ENCODE data around the gene RGS2. TPM values are rescaled to one million over a fixed set of nuclear protein-coding genes. Genes with fewer than 3 reads are reported as not detected.

RGS2 gene, protein sequence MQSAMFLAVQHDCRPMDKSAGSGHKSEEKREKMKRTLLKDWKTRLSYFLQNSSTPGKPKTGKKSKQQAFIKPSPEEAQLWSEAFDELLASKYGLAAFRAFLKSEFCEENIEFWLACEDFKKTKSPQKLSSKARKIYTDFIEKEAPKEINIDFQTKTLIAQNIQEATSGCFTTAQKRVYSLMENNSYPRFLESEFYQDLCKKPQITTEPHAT
- total RNA-seq, result 49.0 TPM
- long read RNA-seq, transcript RGS2-201 (5 exons, 1,354 nt), result major isoform, 14 of 17 reads
- long read RNA-seq, partial matches to known transcripts, result 1 of 17 reads
- long read RNA-seq, other reads (novel, unspliced or antisense), result 2 of 17 reads

DNA sequence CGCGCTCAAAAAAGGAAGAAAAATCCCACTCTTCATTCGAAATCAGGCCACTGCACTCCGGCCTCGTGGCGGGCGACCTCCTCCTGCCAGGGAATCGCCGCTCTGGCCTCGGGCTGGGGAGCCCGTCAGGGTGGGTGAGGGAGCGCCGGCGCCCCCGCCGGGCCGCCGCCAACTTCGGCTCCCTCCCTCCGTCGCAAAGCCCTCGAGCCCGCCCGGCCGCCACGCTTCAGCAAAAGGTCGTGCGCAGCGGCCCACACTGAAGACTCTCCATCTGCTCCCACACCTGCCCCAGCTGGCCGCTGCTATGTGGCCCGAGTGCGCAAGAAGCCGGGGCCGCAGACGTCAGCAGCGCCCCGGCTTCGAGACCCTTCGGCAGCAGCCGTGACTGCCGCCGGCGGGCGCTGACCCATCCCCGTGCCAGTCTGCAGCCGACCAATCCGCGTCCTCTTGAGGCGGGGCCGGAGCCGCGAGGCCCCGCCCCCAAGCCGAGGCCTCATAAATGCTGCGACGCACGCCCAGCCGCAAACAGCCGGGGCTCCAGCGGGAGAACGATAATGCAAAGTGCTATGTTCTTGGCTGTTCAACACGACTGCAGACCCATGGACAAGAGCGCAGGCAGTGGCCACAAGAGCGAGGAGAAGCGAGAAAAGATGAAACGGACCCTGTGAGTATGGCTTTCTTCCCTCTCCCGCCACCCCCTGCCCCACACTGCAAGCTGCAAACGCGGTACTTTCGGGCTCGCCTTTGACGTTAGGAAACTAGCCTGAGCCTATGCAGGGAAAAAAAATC is at the start of gene RGS2:
TSS of gene RGS2 (plus strand) at position 522 of the 789 bp plus-strand sequence. CDS start at position 555, 33 bp downstream.
- intact Hi-C loops (cut with DNase I), result no loop called here
- ATAC-seq, result peak; percentile 97

DNA sequence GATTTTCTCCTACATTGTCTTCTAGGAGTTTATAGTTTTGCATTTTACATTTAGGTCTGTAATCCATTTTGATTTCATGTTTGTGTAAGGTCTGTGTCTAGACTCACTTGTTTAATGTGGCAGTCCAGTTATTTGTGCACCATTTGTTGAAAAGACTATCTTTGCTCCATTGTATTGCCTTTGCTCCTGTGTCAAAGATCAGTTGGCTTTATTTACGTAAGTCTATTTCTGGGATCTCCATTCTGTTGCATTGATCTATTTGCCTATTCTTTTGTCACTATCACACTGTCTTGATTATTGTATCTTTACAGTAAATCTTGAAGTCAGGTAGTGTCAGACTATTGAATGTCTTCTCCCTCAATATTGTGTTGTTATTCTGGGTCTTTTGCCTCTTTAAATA is 49.7 kb upstream of the RGS2 start:
- Histone ChIP-seq H3K4me1 (no peaks in the 10 kb centered on the region), H3K4me3 (no peak overlapping the region), H3K9me3 (no peaks in the 10 kb centered on the region), H3K27me3 (no peaks in the 10 kb centered on the region), H3K27ac (no peak overlapping the region), H3K36me3 (no peaks in the 10 kb centered on the region)
- TF ChIP-seq, protein P1, sequence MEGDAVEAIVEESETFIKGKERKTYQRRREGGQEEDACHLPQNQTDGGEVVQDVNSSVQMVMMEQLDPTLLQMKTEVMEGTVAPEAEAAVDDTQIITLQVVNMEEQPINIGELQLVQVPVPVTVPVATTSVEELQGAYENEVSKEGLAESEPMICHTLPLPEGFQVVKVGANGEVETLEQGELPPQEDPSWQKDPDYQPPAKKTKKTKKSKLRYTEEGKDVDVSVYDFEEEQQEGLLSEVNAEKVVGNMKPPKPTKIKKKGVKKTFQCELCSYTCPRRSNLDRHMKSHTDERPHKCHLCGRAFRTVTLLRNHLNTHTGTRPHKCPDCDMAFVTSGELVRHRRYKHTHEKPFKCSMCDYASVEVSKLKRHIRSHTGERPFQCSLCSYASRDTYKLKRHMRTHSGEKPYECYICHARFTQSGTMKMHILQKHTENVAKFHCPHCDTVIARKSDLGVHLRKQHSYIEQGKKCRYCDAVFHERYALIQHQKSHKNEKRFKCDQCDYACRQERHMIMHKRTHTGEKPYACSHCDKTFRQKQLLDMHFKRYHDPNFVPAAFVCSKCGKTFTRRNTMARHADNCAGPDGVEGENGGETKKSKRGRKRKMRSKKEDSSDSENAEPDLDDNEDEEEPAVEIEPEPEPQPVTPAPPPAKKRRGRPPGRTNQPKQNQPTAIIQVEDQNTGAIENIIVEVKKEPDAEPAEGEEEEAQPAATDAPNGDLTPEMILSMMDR (IDR thresholded peaks at IDR 0.05), result no peak
- no peak for DNase-seq
- intact Hi-C loops (cut with DNase I), result no loop called here
- ATAC-seq, result no peak

More for the DNA sequence above, at the start of gene RGS2:
- peak; percentile 96 for DNase-seq
- peaks cover 13% of the 10 kb centered on the region for H3K4me1 ChIP-seq
- H3K27ac ChIP-seq, result peak within 1 kb of the TSS; percentile 89
- peak within 1 kb of the TSS; percentile 65 for H3K4me3 ChIP-seq
- no peaks in the 10 kb centered on the region for H3K27me3 ChIP-seq
- TF ChIP-seq, protein P1 (IDR thresholded peaks at IDR 0.05), result peak; percentile 40
- H3K36me3 ChIP-seq, result peaks cover 11% of the 10 kb centered on the region
- H3K9me3 ChIP-seq, result no peaks in the 10 kb centered on the region

DNA sequence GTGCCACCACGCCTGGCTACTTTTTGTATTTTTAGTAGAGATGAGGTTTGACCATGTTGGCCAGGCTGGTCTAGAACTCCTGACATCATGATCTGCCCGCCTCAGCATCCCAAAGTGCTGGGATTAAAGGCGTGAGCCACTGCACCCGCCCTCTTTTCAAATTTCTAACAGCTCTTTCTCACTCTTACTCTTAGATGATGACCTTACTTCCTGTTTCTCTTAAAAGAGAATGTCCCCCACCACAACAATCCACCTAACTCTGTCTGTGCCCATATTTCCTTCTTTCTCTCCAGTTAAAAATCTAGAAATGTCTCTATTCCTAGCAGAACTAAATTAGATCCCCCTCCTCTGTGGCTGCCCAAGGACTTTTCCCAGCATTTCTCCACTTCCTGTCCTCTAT is 46.6 kb upstream of the RGS2 start:
- H3K4me1 ChIP-seq, result no peaks in the 10 kb centered on the region
- H3K9me3 ChIP-seq, result no peaks in the 10 kb centered on the region
- no peaks in the 10 kb centered on the region for H3K36me3 ChIP-seq
- H3K4me3 ChIP-seq, result no peak overlapping the region
- no peak for DNase-seq
- ATAC-seq, result no peak
- TF ChIP-seq, protein P1 (IDR thresholded peaks at IDR 0.05), result no peak
- no peak overlapping the region for H3K27ac ChIP-seq
- H3K27me3 ChIP-seq, result no peaks in the 10 kb centered on the region
- intact Hi-C loops (cut with DNase I), result no loop called here

DNA sequence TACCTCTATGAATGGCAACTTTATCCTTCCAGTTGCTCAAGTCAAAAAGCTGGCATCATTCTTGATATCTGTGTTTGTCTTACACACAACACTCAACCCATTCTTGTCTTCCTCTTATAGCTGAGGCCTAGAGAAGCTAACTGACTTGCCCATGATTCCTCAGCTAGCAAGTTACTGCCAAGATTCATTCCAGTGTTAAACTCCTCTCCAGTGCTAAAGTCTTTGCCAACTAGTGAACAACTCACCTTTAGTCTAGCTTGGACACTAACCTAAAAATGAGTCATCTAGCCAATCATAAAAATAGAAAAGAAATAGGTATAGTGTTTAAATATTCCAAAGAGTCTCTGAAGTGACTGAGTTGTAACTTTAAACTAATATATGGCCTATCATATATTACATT is 45.6 kb upstream of the RGS2 start:
- Histone ChIP-seq H3K27me3 (no peaks in the 10 kb centered on the region), H3K4me3 (no peak overlapping the region), H3K9me3 (no peaks in the 10 kb centered on the region), H3K4me1 (no peaks in the 10 kb centered on the region), H3K36me3 (no peaks in the 10 kb centered on the region), H3K27ac (no peak overlapping the region)
- intact Hi-C loops (cut with DNase I), result no loop called here
- ATAC-seq (no peak), DNase-seq (no peak)
- TF ChIP-seq, protein P1 (IDR thresholded peaks at IDR 0.05), result no peak

DNA sequence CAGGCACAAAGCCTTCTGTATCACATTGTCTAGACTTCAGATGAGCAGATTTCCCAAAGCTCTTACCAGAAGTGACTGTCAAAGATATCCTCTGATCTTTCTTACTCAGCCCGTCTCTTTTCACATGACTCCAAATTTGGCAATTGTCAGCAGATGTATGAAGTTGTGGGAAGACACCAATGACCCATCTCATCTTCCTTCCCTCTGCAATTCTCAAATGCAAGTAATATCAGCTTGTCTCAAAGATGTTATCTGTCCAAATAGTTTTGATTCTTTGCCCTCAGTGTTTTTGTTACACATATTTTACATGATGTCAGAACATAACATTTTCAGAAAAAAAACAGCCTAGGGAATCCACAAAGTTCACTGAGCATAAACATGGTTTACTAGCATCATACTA is 45.1 kb upstream of the RGS2 start:
- H3K36me3 ChIP-seq, result no peaks in the 10 kb centered on the region
- intact Hi-C loops (cut with DNase I), result no loop called here
- H3K4me1 ChIP-seq, result no peaks in the 10 kb centered on the region
- peak; percentile 44 for ATAC-seq
- H3K27ac ChIP-seq, result no peak overlapping the region
- H3K9me3 ChIP-seq, result no peaks in the 10 kb centered on the region
- TF ChIP-seq, protein P1 (IDR thresholded peaks at IDR 0.05), result no peak
- H3K4me3 ChIP-seq, result no peak overlapping the region
- no peaks in the 10 kb centered on the region for H3K27me3 ChIP-seq
- no peak for DNase-seq

Measured in upper lobe of right lung (tissue), 1 donor.